Measurements from ENCODE around the gene S1PR4. TPM values are rescaled to one million over a fixed set of nuclear protein-coding genes. Genes with fewer than 3 reads are reported as not detected.

S1PR4 gene
- polyA plus RNA-seq, 1 of the 3 experiments (the other 2 are of a cell fraction), result not detected

DNA sequence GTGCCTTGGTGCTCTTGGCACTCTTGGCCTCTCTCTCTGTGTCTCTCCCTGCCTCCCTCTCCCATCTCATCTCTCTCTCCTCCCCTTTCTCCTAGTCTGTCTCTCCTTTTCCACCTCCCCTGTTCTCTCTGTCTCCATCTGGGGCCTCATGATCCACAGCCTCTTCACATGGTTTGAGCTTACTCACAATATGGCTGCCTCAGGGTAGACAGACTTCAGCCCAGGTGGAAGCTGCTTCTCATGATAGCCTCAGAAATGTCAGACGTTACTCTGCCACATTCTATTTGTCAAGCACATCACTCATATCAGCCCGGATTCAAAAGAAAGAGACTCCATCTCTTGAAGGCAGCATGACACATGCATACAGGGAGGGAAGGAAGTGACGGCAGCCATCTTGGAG, 18.4 kb upstream of the S1PR4 start:
- CTCF ChIA-PET, result interaction anchor here (1.0 to 4.2 kb wide), 9 partner anchors 14 to 273 kb away, joined by 3 to 27 read pairs (median 5); no protein-coding TSS in a partner anchor
- H3K9me3 ChIP-seq, result no peaks in the 10 kb centered on the region
- H4K20me1 ChIP-seq (ENCODE audit: insufficient read depth), result no peaks in the 10 kb centered on the region
- no peaks in the 10 kb centered on the region for H3K9me2 ChIP-seq
- WGBS (ENCODE audit: low lambda C conversion rate), result 50% methylated on average over 3 of the region's 3 CpGs
- H3K79me2 ChIP-seq (ENCODE audit: insufficient read depth), result no peaks in the 10 kb centered on the region
- no peak for DNase-seq
- TF ChIP-seq EP300 (IDR thresholded peaks at IDR 0.05; ENCODE audit: borderline replicate concordance in 1 of 2, low read depth in 1 of 2, low read length in 1 of 2) (no peak), ELF1 (IDR thresholded peaks at IDR 0.05) (no peak), MAX (IDR thresholded peaks at IDR 0.05; ENCODE audit: low read depth) (no peak), YY1 (IDR thresholded peaks at IDR 0.05; ENCODE audit: low read depth) (no peak), TAF1 (IDR thresholded peaks at IDR 0.05; ENCODE audit: borderline replicate concordance, low read depth, low read length) (no peak)
- H3K4me3 ChIP-seq (ENCODE audit: low read depth in 2 of 2, low read length in 1 of 2), result no peak overlapping the region
- no peaks in the 10 kb centered on the region for H3K27me3 ChIP-seq (ENCODE audit: insufficient read depth)
- H2AFZ ChIP-seq (ENCODE audit: low read depth), result no peak overlapping the region
- no peaks in the 10 kb centered on the region for H3K36me3 ChIP-seq (replicated peaks in 1 of 2; ENCODE audit: control insufficient read depth in 1 of 2, insufficient read depth in 2 of 2, low read length in 1 of 2)
- H3F3A ChIP-seq (replicated peaks; ENCODE audit: insufficient read depth), result peaks cover 4% of the 10 kb centered on the region
- H3K27ac ChIP-seq (ENCODE audit: low read depth in 2 of 2, low read length in 1 of 2), result no peak overlapping the region
- no peaks in the 10 kb centered on the region; a peak in 1 of 4 replicates for H3K4me1 ChIP-seq (ENCODE audit: control insufficient read depth in 1 of 2, insufficient read depth in 2 of 2, low read depth in 1 of 2, low read length in 1 of 2)
- POLR2A ChIA-PET, result no interaction called here
- H3K9ac ChIP-seq, result no peak overlapping the region
- H3K4me2 ChIP-seq, result no peak overlapping the region

DNA sequence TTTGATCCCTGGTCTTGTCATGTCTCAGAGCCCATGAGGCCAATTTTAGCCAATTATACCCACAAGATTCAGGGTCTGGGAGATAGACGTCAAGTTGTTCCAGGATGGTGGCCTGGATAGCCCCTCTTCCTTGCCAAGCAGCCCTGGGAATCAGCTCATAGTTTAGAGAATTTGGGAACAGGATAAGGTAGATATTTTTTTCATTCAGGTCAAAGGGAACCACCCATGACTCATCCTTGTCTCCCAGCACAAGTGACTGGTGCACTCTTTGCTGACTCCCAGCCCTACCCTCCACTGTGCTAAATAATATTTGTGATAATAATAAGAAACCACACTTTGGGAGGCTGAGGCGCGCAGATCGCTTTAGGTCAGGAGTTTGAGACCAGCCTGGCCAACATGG, 17.1 kb upstream of the S1PR4 start:
- TF ChIP-seq IRF3 (IDR thresholded peaks at IDR 0.05; ENCODE audit: low read depth, low read length) (no peak), GABPA (IDR thresholded peaks at IDR 0.05; ENCODE audit: low read depth) (no peak)
- 84% methylated on average over 4 of the region's 4 CpGs for WGBS (ENCODE audit: low lambda C conversion rate)
- no peaks in the 10 kb centered on the region for H3K9me3 ChIP-seq
- no peak overlapping the region for H3K9ac ChIP-seq
- H3K4me3 ChIP-seq (ENCODE audit: low read depth in 2 of 2, low read length in 1 of 2), result no peak overlapping the region
- DNase-seq, result no peak
- no peak overlapping the region for H3K4me2 ChIP-seq
- no peak overlapping the region for H2AFZ ChIP-seq (ENCODE audit: low read depth)
- no peaks in the 10 kb centered on the region for H3K9me2 ChIP-seq
- no peak overlapping the region for H3K27ac ChIP-seq (ENCODE audit: low read depth in 2 of 2, low read length in 1 of 2)
- no peaks in the 10 kb centered on the region; a peak in 1 of 4 replicates for H3K4me1 ChIP-seq (ENCODE audit: control insufficient read depth in 1 of 2, insufficient read depth in 2 of 2, low read depth in 1 of 2, low read length in 1 of 2)
- H3K79me2 ChIP-seq (ENCODE audit: insufficient read depth), result no peaks in the 10 kb centered on the region
- peaks cover 4% of the 10 kb centered on the region for H3F3A ChIP-seq (replicated peaks; ENCODE audit: insufficient read depth)
- CTCF ChIA-PET, result interaction anchor here (0.6 to 4.2 kb wide), 12 partner anchors 21 to 301 kb away, joined by 3 to 27 read pairs (median 4); no protein-coding TSS in a partner anchor
- POLR2A ChIA-PET, result no interaction called here
- no peaks in the 10 kb centered on the region for H3K27me3 ChIP-seq (ENCODE audit: insufficient read depth)
- H3K36me3 ChIP-seq (replicated peaks in 1 of 2; ENCODE audit: control insufficient read depth in 1 of 2, insufficient read depth in 2 of 2, low read length in 1 of 2), result no peaks in the 10 kb centered on the region
- no peaks in the 10 kb centered on the region for H4K20me1 ChIP-seq (ENCODE audit: insufficient read depth)

DNA sequence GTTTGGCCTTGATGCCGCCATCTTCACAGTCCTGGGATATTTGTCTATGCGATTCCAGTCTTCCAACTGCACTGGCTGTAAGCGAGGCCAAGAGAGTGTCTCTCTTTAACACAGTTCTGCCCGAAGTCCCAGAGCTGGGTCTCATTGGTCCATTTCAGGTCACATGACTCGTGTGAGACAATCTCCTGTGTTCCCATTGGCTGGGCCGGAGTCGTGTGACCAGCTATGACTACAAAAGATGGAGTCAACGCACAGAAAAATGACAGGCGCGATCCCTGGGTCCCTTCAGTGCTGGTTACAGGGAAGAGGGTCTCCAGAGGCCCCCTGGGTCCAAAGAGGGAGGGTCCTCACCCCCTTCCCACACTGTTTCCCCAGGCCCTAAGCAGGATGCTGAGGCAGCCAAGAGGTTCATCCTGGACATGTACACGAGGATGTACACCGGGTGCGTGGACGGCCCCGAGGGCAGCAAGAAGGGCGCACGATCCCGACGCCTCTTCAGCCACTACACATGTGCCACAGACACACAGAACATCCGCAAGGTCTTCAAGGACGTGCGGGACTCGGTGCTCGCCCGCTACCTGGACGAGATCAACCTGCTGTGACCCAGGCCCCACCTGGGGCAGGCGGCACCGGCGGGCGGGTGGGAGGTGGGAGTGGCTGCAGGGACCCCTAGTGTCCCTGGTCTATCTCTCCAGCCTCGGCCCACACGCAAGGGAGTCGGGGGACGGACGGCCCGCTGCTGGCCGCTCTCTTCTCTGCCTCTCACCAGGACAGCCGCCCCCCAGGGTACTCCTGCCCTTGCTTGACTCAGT, 15.9 kb upstream of the S1PR4 start:
- no peaks in the 10 kb centered on the region; a peak in 1 of 4 replicates for H3K4me1 ChIP-seq (ENCODE audit: control insufficient read depth in 1 of 2, insufficient read depth in 2 of 2, low read depth in 1 of 2, low read length in 1 of 2)
- H3K9me3 ChIP-seq, result no peaks in the 10 kb centered on the region
- peak overlapping the region; percentile 53; the same call in 1 of the 2 replicates for H3K4me2 ChIP-seq
- peaks cover 4% of the 10 kb centered on the region for H3F3A ChIP-seq (replicated peaks; ENCODE audit: insufficient read depth)
- WGBS (ENCODE audit: low lambda C conversion rate), result 35% methylated on average over 28 of the region's 38 CpGs
- DNase-seq, result peak; percentile 66
- ChIA-PET CTCF (interaction anchor here (0.6 to 4.2 kb wide), 21 partner anchors 17 to 846 kb away, joined by 3 to 27 read pairs (median 4); no protein-coding TSS in a partner anchor), POLR2A (no interaction called here)
- H3K27ac ChIP-seq (ENCODE audit: low read depth in 2 of 2, low read length in 1 of 2), result no peak overlapping the region
- no peaks in the 10 kb centered on the region for H3K27me3 ChIP-seq (ENCODE audit: insufficient read depth)
- no peaks in the 10 kb centered on the region for H4K20me1 ChIP-seq (ENCODE audit: insufficient read depth)
- no peak for TF ChIP-seq YY1 (IDR thresholded peaks at IDR 0.05; ENCODE audit: low read depth)
- peak; percentile 73 for TF ChIP-seq USF1 (IDR thresholded peaks at IDR 0.05; ENCODE audit: borderline replicate concordance, low read depth)
- peak overlapping the region; percentile 32 for H2AFZ ChIP-seq (ENCODE audit: low read depth)
- no peak overlapping the region for H3K4me3 ChIP-seq (ENCODE audit: low read depth in 2 of 2, low read length in 1 of 2)
- no peak overlapping the region for H3K9ac ChIP-seq
- no peaks in the 10 kb centered on the region for H3K79me2 ChIP-seq (ENCODE audit: insufficient read depth)
- no peaks in the 10 kb centered on the region for H3K36me3 ChIP-seq (replicated peaks in 1 of 2; ENCODE audit: control insufficient read depth in 1 of 2, insufficient read depth in 2 of 2, low read length in 1 of 2)
- no peaks in the 10 kb centered on the region for H3K9me2 ChIP-seq
